Endothelial cell of umbilical vein (primary cell): ENCODE results near the gene CHD6. TPM values are rescaled to one million over a fixed set of nuclear protein-coding genes. Genes with fewer than 3 reads are reported as not detected.

Experiments used
- BruUV-seq: library from RNA; stranded (reverse); fragments of 400-500 nt; replicated peaks from 2 replicates; lab custom pipeline; 2021; lab: Mats Ljungman, UMichigan
- CTCF ChIA-PET: fragments of 300-600, 350-600 bp; sonication (Branson Sonifier 250); formaldehyde crosslinking; loops from one replicate; lab custom pipeline; 2021; ENCODE audit warnings: antibody characterized with exemption, inconsistent platforms; lab: Charles Lee
- POLR2A ChIA-PET: fragments of 300-600, 350-600 bp; sonication (Branson Sonifier 250); formaldehyde crosslinking; loops from one replicate; lab custom pipeline; 2021; ENCODE audit warnings: antibody characterized with exemption, inconsistent platforms; lab: Charles Lee
- DNase-seq: peaks from one replicate; pipeline ENCODE4 v3.0.0-alpha.2; 2011; ENCODE audit warnings: low read depth, low spot score
- FAIRE-seq: peaks from 2 replicates; lab custom pipeline; 2011; peaks lifted over from hg19 to GRCh38; lab: Jason Lieb, UNC
- H2AFZ ChIP-seq: 2 replicates; pipeline ENCODE4 v1.6.0; 2012; ENCODE audit warnings: low read depth, low read length, control low read depth, inconsistent platforms
- H3K27ac ChIP-seq: 2 replicates; pipeline ENCODE4 v1.5.1; 2011; ENCODE audit warnings: low read depth, mild to moderate bottlenecking, control low read depth, low read length, moderate library complexity; ENCODE audit not compliant: insufficient read depth
- H3K27me3 ChIP-seq, 2 experiments: 2 replicates each; pipeline versions ENCODE4 v1.6.0 to v1.6.1; 2011; ENCODE audit warnings: low read length in 2 of 2, mixed read lengths in 1 of 2; ENCODE audit not compliant: control insufficient read depth in 2 of 2, insufficient read depth in 2 of 2
- H3K36me3 ChIP-seq, 2 experiments: 2 replicates in 1 of 2; 3 replicates in 1 of 2; pipeline ENCODE4 v1.5.1; 2011; ENCODE audit warnings: low read length in 2 of 2, mild to moderate bottlenecking in 1 of 2, moderate library complexity in 1 of 2; ENCODE audit not compliant: control insufficient read depth in 2 of 2, insufficient read depth in 2 of 2; ENCODE audit errors: extremely low read depth in 1 of 2
- H3K4me1 ChIP-seq: 3 replicates; pipeline ENCODE4 v1.5.1; 2011; ENCODE audit warnings: mild to moderate bottlenecking, low read length; ENCODE audit not compliant: control insufficient read depth, insufficient read depth; ENCODE audit errors: extremely low read depth
- H3K4me2 ChIP-seq: 2 replicates; pipeline ENCODE4 v1.6.1; 2011; ENCODE audit warnings: low read length, control low read depth, mixed read lengths; ENCODE audit not compliant: insufficient read depth
- H3K4me3 ChIP-seq, 3 experiments: fragments of 200-600 bp in 1 of 3; sonication (generic), shearing (Covaris generic) in 1 of 3; replicated peaks in 1 of 3; 2 replicates each; pipeline ENCODE4 v1.5.1; 2011 to 2016; ENCODE audit warnings: control low read depth in 3 of 3, low read length in 3 of 3, mild to moderate bottlenecking in 2 of 3, inconsistent platforms in 1 of 3, low read depth in 1 of 3, moderate library complexity in 1 of 3; ENCODE audit not compliant: insufficient read depth in 1 of 3
- H3K79me2 ChIP-seq: 2 replicates; pipeline ENCODE4 v1.6.0; 2012; ENCODE audit warnings: low read length, inconsistent platforms; ENCODE audit not compliant: control insufficient read depth, insufficient read depth
- H3K9ac ChIP-seq: replicated peaks from 2 replicates; pipeline ENCODE3; 2011; ENCODE audit warnings: low read length, control low read depth; ENCODE audit not compliant: insufficient read depth; ENCODE audit errors: extremely low read depth
- H3K9me1 ChIP-seq: replicated peaks from 3 replicates; pipeline ENCODE4 v1.6.0; 2011; ENCODE audit warnings: mild to moderate bottlenecking, low read length; ENCODE audit not compliant: control insufficient read depth, insufficient read depth; ENCODE audit errors: extremely low read depth
- H3K9me3 ChIP-seq: replicated peaks from 2 replicates; pipeline ENCODE4 v1.5.1; 2012; ENCODE audit warnings: low read length, inconsistent platforms; ENCODE audit not compliant: control insufficient read depth, insufficient read depth
- H4K20me1 ChIP-seq: replicated peaks from 2 replicates; pipeline ENCODE3; 2011; ENCODE audit warnings: mild to moderate bottlenecking, low read length; ENCODE audit not compliant: control insufficient read depth, insufficient read depth; ENCODE audit errors: extremely low read depth
- EZH2 ChIP-seq: IDR thresholded peaks from 2 replicates; pipeline ENCODE4 v1.6.1; 2012; ENCODE audit warnings: borderline replicate concordance, low read depth, mild to moderate bottlenecking, moderate library complexity, low read length, inconsistent platforms; ENCODE audit not compliant: severe bottlenecking
- FOS ChIP-seq: IDR thresholded peaks from 2 replicates; pipeline ENCODE4 v1.6.1; 2011; ENCODE audit warnings: mild to moderate bottlenecking, low read length, moderate library complexity, borderline replicate concordance; ENCODE audit not compliant: insufficient read depth
- GATA2 ChIP-seq: IDR thresholded peaks from 2 replicates; pipeline ENCODE4 v1.7.0; 2011; ENCODE audit warnings: low read depth, mild to moderate bottlenecking, moderate library complexity, mixed read lengths, low read length; ENCODE audit not compliant: insufficient read length, insufficient read depth
- JUN ChIP-seq: IDR thresholded peaks from 2 replicates; pipeline ENCODE4 v1.6.1; 2011; ENCODE audit warnings: borderline replicate concordance, low read depth; ENCODE audit not compliant: insufficient read length, insufficient read depth
- MYC ChIP-seq: IDR thresholded peaks from one replicate; pipeline ENCODE4 v1.6.1; 2011; ENCODE audit warnings: mild to moderate bottlenecking, low read depth, low read length
- POLR2A ChIP-seq: IDR thresholded peaks from 2 replicates; pipeline ENCODE4 v1.6.1; 2012; ENCODE audit warnings: low read depth, mild to moderate bottlenecking, control low read depth, low read length
- POLR2AphosphoS5 ChIP-seq: IDR thresholded peaks from 2 replicates; pipeline ENCODE4 v1.6.1; 2012; ENCODE audit warnings: low read depth, mild to moderate bottlenecking, control low read depth, low read length, moderate library complexity; ENCODE audit not compliant: insufficient read depth
- dilution Hi-C: fragments of 300-500 bp; cut with MboI; formaldehyde crosslinking; loops from one replicate; pipeline ENCODE4 v1.15.0; 2019; ENCODE audit warnings: low sequenced_read_pairs; ENCODE audit not compliant: extremely low pct_ligation_motif_present
- intact Hi-C: fragments of 100-400 bp; cut with micrococcal nuclease; formaldehyde crosslinking; loops from one replicate; pipeline ENCODE4 v1.10.0; 2022
- polyA plus RNA-seq, 4 experiments: library from polyadenylated mRNA; depleted of rRNA in 3 of 4; stranded (reverse) in 3 of 4; unstranded in 1 of 4; fragments of >200 nt; gene quantifications; 2 replicates each; pipeline versions ENCODE4 v1.2.1 to v1.2.3, GENCODE V29; 2011 to 2012; ENCODE audit warnings: missing spikeins in 1 of 4
- total RNA-seq: library from RNA; stranded (reverse); gene quantifications from 2 replicates; pipeline ENCODE4 v1.2.3, GENCODE V29; 2021
- TF ChIP-seq, protein P1 (sequence below): IDR thresholded peaks from 2 replicates; pipeline ENCODE4 v1.6.1; 2011; ENCODE audit not compliant: insufficient read depth, insufficient read length
- TF ChIP-seq, protein P2 (sequence below), 2 donors: IDR thresholded peaks; 1 replicate in 1 of 2; 2 replicates in 1 of 2; pipeline ENCODE4 v1.5.1; 2011; ENCODE audit warnings: low read length in 2 of 2, mild to moderate bottlenecking in 2 of 2, moderate library complexity in 2 of 2, control low read depth in 1 of 2, inconsistent platforms in 1 of 2, low read depth in 1 of 2; ENCODE audit not compliant: insufficient read depth in 1 of 2; ENCODE audit errors: extremely low read depth in 1 of 2

Gene CHD6
- total and polyA plus RNA-seq, 2 donors (not counting 3 experiments of a cell fraction or from before 2014, with no cell fraction given): 7.2 to 33.7 TPM

DNA sequence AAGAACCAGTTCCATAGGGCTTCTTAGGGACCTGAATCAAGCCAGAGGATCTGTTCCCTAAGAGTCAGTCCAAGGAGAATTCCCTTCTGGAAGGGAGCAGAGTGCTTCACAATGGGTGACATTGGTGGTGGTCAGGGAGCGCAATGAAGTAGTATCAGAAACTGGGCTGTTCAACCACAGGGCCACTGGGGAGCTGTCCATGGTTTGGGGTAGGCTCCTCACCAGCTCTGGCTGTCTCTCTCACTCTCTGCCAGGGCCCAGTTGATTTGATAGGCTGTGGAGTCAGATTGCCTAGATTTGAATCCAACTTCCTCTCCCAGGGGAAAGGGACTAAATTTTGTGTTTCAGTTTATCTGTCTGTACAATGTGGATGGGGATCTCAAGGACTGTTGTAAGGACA lies 36.7 kb upstream of the CHD6 start:
- no peak overlapping the region for H2AFZ ChIP-seq
- FAIRE-seq (no peak), DNase-seq (no peak)
- intact Hi-C loops: no loop called here
- H3K9me3 ChIP-seq: no peaks in the 10 kb centered on the region
- TF ChIP-seq FOS (no peak), MYC (no peak), POLR2A (no peak), JUN (no peak), POLR2AphosphoS5 (no peak)
- TF ChIP-seq, protein P1, sequence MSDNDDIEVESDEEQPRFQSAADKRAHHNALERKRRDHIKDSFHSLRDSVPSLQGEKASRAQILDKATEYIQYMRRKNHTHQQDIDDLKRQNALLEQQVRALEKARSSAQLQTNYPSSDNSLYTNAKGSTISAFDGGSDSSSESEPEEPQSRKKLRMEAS: no peak
- dilution Hi-C loops: no loop called here
- H3K4me3 ChIP-seq: no peak overlapping the region
- H3K4me2 ChIP-seq: no peak overlapping the region
- no peaks in the 10 kb centered on the region for H4K20me1 ChIP-seq
- POLR2A ChIA-PET: no interaction called here
- no TSS peak for BruUV-seq
- CTCF ChIA-PET: no interaction called here
- no peak overlapping the region for H3K27ac ChIP-seq
- H3K4me1 ChIP-seq: no peaks in the 10 kb centered on the region
- H3K36me3 ChIP-seq: no peaks in the 10 kb centered on the region
- no peak overlapping the region for H3K9ac ChIP-seq
- H3K79me2 ChIP-seq: no peaks in the 10 kb centered on the region
- H3K9me1 ChIP-seq: no peaks in the 10 kb centered on the region
- peaks cover 0 to 3% of the 10 kb centered on the region in 2 experiments for H3K27me3 ChIP-seq

GRCh38 chr20:41654292-41654691 lies 36.1 kb upstream of the CHD6 start:
- Histone ChIP-seq H3K27me3 (peaks cover 0 to 3% of the 10 kb centered on the region in 2 experiments), H3K4me1 (no peaks in the 10 kb centered on the region), H3K27ac (no peak overlapping the region), H4K20me1 (no peaks in the 10 kb centered on the region), H2AFZ (no peak overlapping the region), H3K36me3 (no peaks in the 10 kb centered on the region), H3K9me1 (no peaks in the 10 kb centered on the region), H3K4me3 (no peak overlapping the region), H3K9ac (no peak overlapping the region), H3K4me2 (no peak overlapping the region), H3K9me3 (no peaks in the 10 kb centered on the region), H3K79me2 (no peaks in the 10 kb centered on the region)
- no TSS peak for BruUV-seq
- FAIRE-seq: no peak
- ChIA-PET POLR2A (no interaction called here), CTCF (no interaction called here)
- no peak for DNase-seq
- TF ChIP-seq POLR2AphosphoS5: no peak
- no peak for TF ChIP-seq POLR2A
- TF ChIP-seq FOS: no peak
- TF ChIP-seq, protein P2, sequence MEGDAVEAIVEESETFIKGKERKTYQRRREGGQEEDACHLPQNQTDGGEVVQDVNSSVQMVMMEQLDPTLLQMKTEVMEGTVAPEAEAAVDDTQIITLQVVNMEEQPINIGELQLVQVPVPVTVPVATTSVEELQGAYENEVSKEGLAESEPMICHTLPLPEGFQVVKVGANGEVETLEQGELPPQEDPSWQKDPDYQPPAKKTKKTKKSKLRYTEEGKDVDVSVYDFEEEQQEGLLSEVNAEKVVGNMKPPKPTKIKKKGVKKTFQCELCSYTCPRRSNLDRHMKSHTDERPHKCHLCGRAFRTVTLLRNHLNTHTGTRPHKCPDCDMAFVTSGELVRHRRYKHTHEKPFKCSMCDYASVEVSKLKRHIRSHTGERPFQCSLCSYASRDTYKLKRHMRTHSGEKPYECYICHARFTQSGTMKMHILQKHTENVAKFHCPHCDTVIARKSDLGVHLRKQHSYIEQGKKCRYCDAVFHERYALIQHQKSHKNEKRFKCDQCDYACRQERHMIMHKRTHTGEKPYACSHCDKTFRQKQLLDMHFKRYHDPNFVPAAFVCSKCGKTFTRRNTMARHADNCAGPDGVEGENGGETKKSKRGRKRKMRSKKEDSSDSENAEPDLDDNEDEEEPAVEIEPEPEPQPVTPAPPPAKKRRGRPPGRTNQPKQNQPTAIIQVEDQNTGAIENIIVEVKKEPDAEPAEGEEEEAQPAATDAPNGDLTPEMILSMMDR (IDR thresholded peaks at IDR 0.05; ENCODE audit: extremely low read depth in 1 of 2, insufficient read depth in 1 of 2, low read depth in 1 of 2, low read length in 2 of 2): no peak
- no peak for TF ChIP-seq EZH2
- TF ChIP-seq, protein P1: no peak
- no peak for TF ChIP-seq MYC
- no peak for TF ChIP-seq JUN
- no peak for TF ChIP-seq GATA2
- dilution Hi-C loops (no loop called here), intact Hi-C loops (no loop called here)
